Ishikawa (cell line): ENCODE data around the gene SREBF2.

ENCODE experiments used
- CEBPB ChIP-seq: IDR thresholded peaks from 2 replicates; pipeline ENCODE4 v1.6.1; 2012
- CREB1 ChIP-seq: IDR thresholded peaks from 2 replicates; pipeline ENCODE4 v1.6.1; 2012; ENCODE audit warnings: low read depth
- EGR1 ChIP-seq: IDR thresholded peaks from 2 replicates; pipeline ENCODE4 v1.6.1; 2012
- EP300 ChIP-seq: IDR thresholded peaks from 2 replicates; pipeline ENCODE4 v1.6.1; 2012; ENCODE audit warnings: borderline replicate concordance
- FOXM1 ChIP-seq: IDR thresholded peaks from 2 replicates; pipeline ENCODE4 v1.6.1; 2012; ENCODE audit warnings: low read depth, borderline replicate concordance
- NFIC ChIP-seq: IDR thresholded peaks from 2 replicates; pipeline ENCODE4 v1.6.1; 2012
- RAD21 ChIP-seq: IDR thresholded peaks from 2 replicates; pipeline ENCODE4 v1.6.1; 2012; ENCODE audit warnings: low read depth
- TAF1 ChIP-seq: IDR thresholded peaks from 2 replicates; pipeline ENCODE4 v1.6.1; 2012; ENCODE audit warnings: low read depth, mild to moderate bottlenecking
- TCF12 ChIP-seq: IDR thresholded peaks from 2 replicates; pipeline ENCODE4 v1.6.1; 2012; ENCODE audit warnings: low read depth
- TEAD4 ChIP-seq: IDR thresholded peaks from 2 replicates; pipeline ENCODE4 v1.6.1; 2012
- YY1 ChIP-seq: IDR thresholded peaks from 2 replicates; pipeline ENCODE4 v1.6.1; 2012; ENCODE audit warnings: low read depth
- ZBTB7A ChIP-seq: IDR thresholded peaks from 2 replicates; pipeline ENCODE4 v1.6.1; 2012; ENCODE audit warnings: low read depth
- TF ChIP-seq, protein P1 (sequence below): IDR thresholded peaks from 2 replicates; pipeline ENCODE4 v1.6.1; 2012; ENCODE audit warnings: low read depth, mild to moderate bottlenecking
- TF ChIP-seq, protein P2 (sequence below): IDR thresholded peaks from 2 replicates; pipeline ENCODE4 v1.6.1; 2012
- TF ChIP-seq, protein P3 (sequence below): IDR thresholded peaks from 2 replicates; pipeline ENCODE4 v1.6.1; 2012

SREBF2 gene

DNA sequence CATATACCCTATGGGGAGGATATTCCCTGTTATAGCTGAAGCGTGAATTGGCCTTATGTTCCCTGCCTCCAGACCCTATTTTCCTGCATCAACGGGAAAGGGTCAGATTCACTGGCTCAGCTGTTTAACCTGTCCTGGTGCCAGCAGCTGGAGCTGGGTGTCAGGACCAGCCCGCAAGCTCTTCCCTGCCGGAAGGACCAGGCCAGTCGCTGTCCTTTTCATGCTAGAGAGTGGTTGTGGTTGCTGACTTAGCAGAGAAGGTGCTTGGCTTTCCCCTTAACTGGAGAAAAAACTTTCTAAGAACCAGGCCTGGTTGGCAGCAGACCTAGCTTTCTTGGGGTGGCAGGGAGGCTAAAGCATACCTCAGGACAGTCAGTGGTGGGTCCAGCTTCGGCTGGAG lies 5.2 kb upstream of the SREBF2 start:
- TF ChIP-seq YY1 (no peak), CEBPB (no peak), EGR1 (no peak), FOXM1 (no peak), ZBTB7A (no peak), TEAD4 (no peak), EP300 (no peak)
- TF ChIP-seq, protein P1, sequence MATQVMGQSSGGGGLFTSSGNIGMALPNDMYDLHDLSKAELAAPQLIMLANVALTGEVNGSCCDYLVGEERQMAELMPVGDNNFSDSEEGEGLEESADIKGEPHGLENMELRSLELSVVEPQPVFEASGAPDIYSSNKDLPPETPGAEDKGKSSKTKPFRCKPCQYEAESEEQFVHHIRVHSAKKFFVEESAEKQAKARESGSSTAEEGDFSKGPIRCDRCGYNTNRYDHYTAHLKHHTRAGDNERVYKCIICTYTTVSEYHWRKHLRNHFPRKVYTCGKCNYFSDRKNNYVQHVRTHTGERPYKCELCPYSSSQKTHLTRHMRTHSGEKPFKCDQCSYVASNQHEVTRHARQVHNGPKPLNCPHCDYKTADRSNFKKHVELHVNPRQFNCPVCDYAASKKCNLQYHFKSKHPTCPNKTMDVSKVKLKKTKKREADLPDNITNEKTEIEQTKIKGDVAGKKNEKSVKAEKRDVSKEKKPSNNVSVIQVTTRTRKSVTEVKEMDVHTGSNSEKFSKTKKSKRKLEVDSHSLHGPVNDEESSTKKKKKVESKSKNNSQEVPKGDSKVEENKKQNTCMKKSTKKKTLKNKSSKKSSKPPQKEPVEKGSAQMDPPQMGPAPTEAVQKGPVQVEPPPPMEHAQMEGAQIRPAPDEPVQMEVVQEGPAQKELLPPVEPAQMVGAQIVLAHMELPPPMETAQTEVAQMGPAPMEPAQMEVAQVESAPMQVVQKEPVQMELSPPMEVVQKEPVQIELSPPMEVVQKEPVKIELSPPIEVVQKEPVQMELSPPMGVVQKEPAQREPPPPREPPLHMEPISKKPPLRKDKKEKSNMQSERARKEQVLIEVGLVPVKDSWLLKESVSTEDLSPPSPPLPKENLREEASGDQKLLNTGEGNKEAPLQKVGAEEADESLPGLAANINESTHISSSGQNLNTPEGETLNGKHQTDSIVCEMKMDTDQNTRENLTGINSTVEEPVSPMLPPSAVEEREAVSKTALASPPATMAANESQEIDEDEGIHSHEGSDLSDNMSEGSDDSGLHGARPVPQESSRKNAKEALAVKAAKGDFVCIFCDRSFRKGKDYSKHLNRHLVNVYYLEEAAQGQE, result no peak

DNA sequence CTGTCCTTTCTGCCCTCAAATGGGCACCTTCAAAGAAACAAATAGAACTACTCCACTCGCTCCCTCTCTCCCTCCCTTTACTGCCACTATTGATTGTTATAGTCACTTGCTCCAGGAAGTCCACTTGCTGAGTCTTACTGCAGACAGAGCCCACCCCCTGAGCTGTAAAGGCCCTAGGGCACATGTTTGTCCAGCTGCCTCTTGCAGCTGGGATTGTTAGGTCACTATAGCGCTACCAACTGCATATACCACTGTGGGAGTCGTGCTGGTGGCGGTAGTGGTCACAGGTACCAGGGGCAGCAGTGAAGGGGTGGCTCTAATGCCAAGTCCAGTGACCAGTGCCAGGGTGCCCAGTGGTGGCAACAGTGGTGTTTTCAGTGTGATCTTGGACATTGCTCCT lies 4.4 kb upstream of the SREBF2 start:
- TF ChIP-seq RAD21 (no peak), CREB1 (no peak), TAF1 (no peak), NFIC (no peak), EP300 (no peak), CEBPB (no peak), YY1 (no peak), TCF12 (no peak), EGR1 (no peak)
- TF ChIP-seq, protein P2, sequence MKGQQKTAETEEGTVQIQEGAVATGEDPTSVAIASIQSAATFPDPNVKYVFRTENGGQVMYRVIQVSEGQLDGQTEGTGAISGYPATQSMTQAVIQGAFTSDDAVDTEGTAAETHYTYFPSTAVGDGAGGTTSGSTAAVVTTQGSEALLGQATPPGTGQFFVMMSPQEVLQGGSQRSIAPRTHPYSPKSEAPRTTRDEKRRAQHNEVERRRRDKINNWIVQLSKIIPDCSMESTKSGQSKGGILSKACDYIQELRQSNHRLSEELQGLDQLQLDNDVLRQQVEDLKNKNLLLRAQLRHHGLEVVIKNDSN, result no peak

DNA sequence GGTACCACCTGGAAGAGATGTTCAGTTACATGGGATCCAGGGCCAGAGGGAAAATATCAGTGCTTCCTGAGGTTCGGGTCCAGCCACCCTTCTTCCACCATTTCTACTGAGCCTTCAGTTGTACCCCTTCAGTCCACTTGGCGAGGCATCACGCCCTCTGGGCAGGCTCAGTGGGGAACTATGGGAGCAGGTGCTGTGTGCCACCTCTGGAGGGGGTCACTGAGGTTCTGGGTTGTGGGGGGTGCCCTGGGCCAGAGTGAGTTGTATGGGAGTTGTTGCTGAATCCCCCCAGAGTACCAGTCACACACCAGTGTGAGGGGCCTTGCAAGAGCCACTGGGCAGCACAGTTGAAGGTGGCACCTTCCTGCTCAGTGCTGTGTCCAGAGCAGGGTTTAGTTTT lies 2.7 kb upstream of the SREBF2 start:
- TF ChIP-seq YY1 (no peak), ZBTB7A (no peak), RAD21 (no peak), EP300 (no peak), TAF1 (no peak)

DNA sequence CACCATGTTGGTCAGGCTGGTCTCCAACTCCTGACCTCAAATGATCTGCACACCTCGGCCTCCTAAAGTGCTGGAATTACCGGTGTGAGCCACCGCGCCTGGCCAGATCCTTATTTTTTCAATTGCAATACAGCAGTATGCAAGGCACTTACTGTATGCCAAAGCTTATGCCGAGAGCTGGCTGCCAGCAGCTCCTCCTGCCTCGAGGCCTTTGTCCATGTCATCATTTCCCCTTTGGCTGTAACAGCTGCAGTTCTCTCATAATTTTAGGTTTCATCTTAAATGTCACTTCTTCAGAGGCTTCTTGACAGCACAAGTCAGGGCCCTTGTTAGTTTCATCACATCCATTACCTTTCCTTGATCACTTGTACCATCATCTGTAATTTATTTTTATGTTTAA lies 1.5 kb upstream of the SREBF2 start:
- TF ChIP-seq, protein P2, result no peak
- no peak for TF ChIP-seq NFIC
- TF ChIP-seq YY1, result no peak
- no peak for TF ChIP-seq EGR1
- no peak for TF ChIP-seq CEBPB
- TF ChIP-seq, protein P1, result no peak
- no peak for TF ChIP-seq RAD21
- TF ChIP-seq, protein P3, sequence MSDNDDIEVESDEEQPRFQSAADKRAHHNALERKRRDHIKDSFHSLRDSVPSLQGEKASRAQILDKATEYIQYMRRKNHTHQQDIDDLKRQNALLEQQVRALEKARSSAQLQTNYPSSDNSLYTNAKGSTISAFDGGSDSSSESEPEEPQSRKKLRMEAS, result no peak
- TF ChIP-seq TEAD4, result no peak

DNA sequence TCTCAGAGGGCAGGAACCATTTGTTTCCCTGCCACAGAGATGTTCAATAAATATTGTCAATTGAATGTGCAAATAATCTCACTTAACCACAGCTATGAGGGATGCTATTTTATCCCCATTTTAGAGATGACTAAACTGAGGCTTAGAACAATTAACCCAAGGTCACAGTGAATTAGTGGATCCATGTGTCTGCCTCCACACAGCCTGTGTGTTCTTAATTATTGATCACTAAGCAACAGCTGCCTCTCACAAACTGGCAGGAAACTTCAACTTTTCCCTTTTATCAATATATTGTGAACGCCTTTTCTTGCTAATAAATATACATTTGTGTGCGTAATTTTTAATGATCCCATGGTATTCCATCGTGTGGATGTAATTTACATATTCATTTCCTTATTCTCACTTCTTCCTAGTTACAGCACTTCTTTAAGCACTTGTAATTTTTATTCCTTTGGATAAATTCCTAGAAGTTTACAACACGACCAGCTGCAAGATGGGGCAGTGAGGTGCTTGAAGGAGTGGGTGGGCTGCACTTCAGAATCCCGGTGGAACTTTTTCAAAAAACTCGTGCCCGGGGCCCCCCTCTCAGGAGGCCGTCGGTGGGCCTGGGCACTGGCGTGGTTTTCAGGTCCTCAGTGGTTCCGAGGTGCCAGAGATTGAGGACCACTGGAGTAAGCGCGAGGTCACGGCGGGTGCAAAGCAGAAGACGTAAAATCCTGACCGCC lies 915 bp upstream of the SREBF2 start:
- TF ChIP-seq EGR1 (no peak), FOXM1 (no peak), ZBTB7A (no peak; the same call in none of the 2 replicates), CEBPB (no peak), TAF1 (no peak), TEAD4 (no peak)
- TF ChIP-seq, protein P3, result no peak
- TF ChIP-seq, protein P1, result no peak
